ENCODE results near the gene SHB. TPM values are rescaled to one million over a fixed set of nuclear protein-coding genes. Genes with fewer than 3 reads are reported as not detected.

Gene SHB
- total RNA-seq, 1 experiment from 2014 or later = 23.8 TPM

DNA sequence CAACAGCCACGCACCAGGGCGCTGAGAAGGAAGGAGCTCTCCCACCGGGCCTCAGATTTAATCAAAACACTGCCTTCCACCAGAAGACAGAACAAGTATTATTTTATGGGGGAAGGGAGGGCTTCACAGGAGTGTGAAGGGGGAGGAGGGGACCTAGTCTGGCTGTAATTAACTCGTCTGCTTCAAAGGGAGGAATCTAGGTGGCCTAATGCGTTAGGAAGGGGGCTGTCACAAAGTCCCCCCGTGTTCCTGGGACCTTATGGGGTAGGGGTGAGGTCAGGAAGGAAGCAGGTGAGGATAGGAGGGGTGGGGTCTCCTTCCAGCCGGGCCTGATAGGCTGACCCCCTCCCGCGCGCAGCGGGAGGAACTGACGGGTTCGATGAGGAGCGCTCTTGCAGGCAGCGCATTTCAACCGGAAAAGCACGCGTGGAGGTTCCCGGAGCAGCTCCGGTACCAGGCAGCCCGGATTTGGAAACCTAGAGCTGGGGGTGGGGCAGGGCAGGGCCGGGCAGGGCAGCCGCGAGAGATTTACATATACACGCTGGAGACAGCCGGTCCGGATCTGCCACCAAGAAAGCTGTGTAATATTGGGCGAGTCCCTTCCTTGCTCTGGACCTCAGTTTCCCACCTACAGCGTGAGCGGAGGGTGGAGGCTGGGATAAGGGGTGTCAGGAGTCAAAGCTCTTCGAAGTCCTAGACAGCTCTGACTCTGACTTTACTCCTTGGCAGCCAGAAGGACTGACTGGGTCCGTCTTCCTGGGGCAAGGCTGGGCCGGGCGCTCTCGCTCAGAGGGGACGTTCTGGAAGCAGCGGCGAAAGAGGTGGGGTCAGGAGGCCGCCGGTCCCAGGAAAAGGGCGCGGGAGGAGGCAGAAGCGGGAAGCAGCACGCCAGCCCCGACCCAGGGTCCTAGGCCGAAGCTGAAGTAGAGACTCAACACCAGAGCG lies 1.8 kb downstream of the SHB start:
- H3K36me3 ChIP-seq (ENCODE audit: low read depth) = peaks cover 14% of the 10 kb centered on the region
- H3F3A ChIP-seq (ENCODE audit: insufficient read depth, low read depth) = peaks cover 18% of the 10 kb centered on the region
- CTCF ChIA-PET = no interaction called here
- H3K9me3 ChIP-seq (ENCODE audit: insufficient read depth, low read depth) = no peaks in the 10 kb centered on the region
- no peak for TF ChIP-seq EZH2 (IDR thresholded peaks at IDR 0.05; ENCODE audit: low read depth)
- TF ChIP-seq, protein P1, sequence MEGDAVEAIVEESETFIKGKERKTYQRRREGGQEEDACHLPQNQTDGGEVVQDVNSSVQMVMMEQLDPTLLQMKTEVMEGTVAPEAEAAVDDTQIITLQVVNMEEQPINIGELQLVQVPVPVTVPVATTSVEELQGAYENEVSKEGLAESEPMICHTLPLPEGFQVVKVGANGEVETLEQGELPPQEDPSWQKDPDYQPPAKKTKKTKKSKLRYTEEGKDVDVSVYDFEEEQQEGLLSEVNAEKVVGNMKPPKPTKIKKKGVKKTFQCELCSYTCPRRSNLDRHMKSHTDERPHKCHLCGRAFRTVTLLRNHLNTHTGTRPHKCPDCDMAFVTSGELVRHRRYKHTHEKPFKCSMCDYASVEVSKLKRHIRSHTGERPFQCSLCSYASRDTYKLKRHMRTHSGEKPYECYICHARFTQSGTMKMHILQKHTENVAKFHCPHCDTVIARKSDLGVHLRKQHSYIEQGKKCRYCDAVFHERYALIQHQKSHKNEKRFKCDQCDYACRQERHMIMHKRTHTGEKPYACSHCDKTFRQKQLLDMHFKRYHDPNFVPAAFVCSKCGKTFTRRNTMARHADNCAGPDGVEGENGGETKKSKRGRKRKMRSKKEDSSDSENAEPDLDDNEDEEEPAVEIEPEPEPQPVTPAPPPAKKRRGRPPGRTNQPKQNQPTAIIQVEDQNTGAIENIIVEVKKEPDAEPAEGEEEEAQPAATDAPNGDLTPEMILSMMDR (conservative IDR thresholded peaks at IDR 0.05) = no peak
- peak overlapping the region; percentile 84 for H3K27ac ChIP-seq
- POLR2A ChIA-PET (ENCODE audit: unreplicated experiment) = interaction anchor here (0.5 to 0.6 kb wide), 3 partner anchors 20 to 152 kb away, joined by 4 to 6 read pairs (median 4); no protein-coding TSS in a partner anchor
- no peak overlapping the region for H2AFZ ChIP-seq
- TSS peak; percentile 33 for BruUV-seq (replicated peaks)
- peak overlapping the region; percentile 99 for H3K4me2 ChIP-seq
- H3K4me1 ChIP-seq (replicated peaks; ENCODE audit: insufficient read depth) = peaks cover 53% of the 10 kb centered on the region
- intact Hi-C loops (cut with micrococcal nuclease; ENCODE audit: unreplicated experiment) = loop anchor here (1.0 to 5.0 kb wide), 5 partner anchors 50 to 295 kb away; no protein-coding TSS in a partner anchor
- H3K27me3 ChIP-seq (ENCODE audit: insufficient read depth, low read depth) = no peaks in the 10 kb centered on the region
- DNase-seq = no peak
- no peaks in the 10 kb centered on the region for H3K9me2 ChIP-seq (ENCODE audit: insufficient read depth)
- peaks cover 51% of the 10 kb centered on the region for H4K20me1 ChIP-seq (ENCODE audit: insufficient read depth)
- peak overlapping the region; percentile 90 for H3K4me3 ChIP-seq
- peaks cover 65% of the 10 kb centered on the region for H3K79me2 ChIP-seq (ENCODE audit: low read depth)

DNA sequence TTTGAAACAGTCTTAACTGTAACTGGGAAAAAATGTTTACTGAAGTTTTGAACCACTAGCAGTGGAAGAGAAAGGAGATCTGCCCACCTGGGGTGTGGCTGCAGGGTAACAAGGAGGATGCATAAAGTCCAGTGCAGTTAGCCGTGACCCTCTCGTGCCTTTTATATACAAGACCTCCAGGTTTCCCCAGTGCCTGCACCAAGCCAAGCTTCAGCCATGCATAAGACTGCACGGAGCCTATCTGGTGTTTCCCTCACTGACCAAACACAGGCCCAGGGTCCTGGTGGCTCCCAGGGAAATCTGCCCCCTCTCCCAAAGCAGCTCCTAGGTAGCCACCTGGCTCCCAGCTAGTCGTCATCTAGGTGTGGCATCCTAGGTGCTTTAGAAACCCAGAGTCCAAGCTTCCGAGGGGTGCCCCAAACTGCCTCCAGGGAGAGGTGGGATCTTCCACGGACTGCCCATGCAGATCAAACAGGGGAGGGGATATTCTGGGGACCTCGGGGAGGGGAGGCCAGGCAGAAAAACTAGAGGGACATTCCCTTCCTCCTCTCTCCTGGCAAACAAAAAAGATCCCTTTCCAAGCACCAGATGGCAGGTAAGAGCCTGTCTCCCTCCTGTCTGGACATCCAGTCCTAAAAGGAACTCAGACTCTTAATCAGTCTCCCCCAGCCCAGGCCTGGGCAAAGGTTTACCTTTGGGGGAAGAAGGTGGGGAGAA lies 2.7 kb downstream of the SHB start:
- Histone ChIP-seq H3K27me3 (ENCODE audit: insufficient read depth, low read depth) (no peaks in the 10 kb centered on the region), H3K9me2 (ENCODE audit: insufficient read depth) (no peaks in the 10 kb centered on the region), H3K4me3 (peak overlapping the region; percentile 90), H3K36me3 (ENCODE audit: low read depth) (peaks cover 17% of the 10 kb centered on the region), H3K27ac (peak overlapping the region; percentile 84), H3K9me3 (ENCODE audit: insufficient read depth, low read depth) (no peaks in the 10 kb centered on the region), H3F3A (ENCODE audit: insufficient read depth, low read depth) (peaks cover 18% of the 10 kb centered on the region), H4K20me1 (ENCODE audit: insufficient read depth) (peaks cover 56% of the 10 kb centered on the region), H3K4me2 (peak overlapping the region; percentile 99), H3K79me2 (ENCODE audit: low read depth) (peaks cover 73% of the 10 kb centered on the region), H2AFZ (no peak overlapping the region), H3K4me1 (replicated peaks; ENCODE audit: insufficient read depth) (peaks cover 57% of the 10 kb centered on the region)
- intact Hi-C loops (cut with micrococcal nuclease; ENCODE audit: unreplicated experiment) = loop anchor here (1.0 to 5.0 kb wide), 5 partner anchors 49 to 296 kb away; no protein-coding TSS in a partner anchor
- POLR2A ChIA-PET (ENCODE audit: unreplicated experiment) = interaction anchor here (0.5 to 0.6 kb wide), 2 partner anchors 19 to 82 kb away, joined by 4 to 6 read pairs; no protein-coding TSS in a partner anchor
- no TSS peak for BruUV-seq (replicated peaks)
- CTCF ChIA-PET = no interaction called here
- no peak for DNase-seq
- TF ChIP-seq, protein P1 (conservative IDR thresholded peaks at IDR 0.05) = no peak
- TF ChIP-seq EZH2 (IDR thresholded peaks at IDR 0.05; ENCODE audit: low read depth) = no peak

DNA sequence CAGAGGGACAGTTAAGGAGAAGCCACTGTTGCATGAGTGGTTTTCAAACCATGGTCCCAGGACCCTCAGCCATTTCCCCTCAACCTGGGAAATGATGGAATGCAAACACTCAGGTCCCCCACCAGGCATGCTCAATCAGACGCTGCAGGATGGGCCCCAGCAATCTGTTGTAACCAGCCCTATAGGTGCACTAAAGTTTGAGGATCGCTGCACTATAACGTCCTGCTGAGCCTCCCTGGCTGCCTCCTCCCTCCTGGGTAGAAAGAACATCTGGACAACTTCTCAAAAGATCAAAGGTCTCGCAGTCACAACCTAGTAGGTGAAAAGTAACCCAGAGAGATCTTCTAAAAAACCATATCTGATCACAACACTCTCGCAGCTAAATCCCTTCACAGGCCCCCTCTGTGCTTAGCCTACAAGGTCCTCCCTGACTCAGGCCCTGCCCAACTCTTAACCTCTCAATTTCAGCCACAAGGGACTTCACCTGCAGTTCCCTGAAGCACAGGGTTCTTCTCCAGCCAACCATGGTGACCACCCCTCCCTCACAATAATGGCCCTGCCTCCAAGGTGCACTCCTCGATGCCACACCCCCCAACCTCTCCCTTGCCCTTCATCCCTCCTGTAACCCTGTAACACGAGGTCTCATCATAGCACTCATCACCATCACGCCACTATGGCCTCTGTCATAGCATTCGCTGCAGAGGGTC lies 3.5 kb downstream of the SHB start:
- TF ChIP-seq, protein P1 (conservative IDR thresholded peaks at IDR 0.05) = no peak
- TF ChIP-seq EZH2 (IDR thresholded peaks at IDR 0.05; ENCODE audit: low read depth) = no peak
- Histone ChIP-seq H3K4me3 (peak overlapping the region; percentile 90), H3K36me3 (ENCODE audit: low read depth) (peaks cover 18% of the 10 kb centered on the region), H3K27ac (no peak overlapping the region), H3K27me3 (ENCODE audit: insufficient read depth, low read depth) (no peaks in the 10 kb centered on the region), H3K9me2 (ENCODE audit: insufficient read depth) (no peaks in the 10 kb centered on the region), H3F3A (ENCODE audit: insufficient read depth, low read depth) (peaks cover 13% of the 10 kb centered on the region), H3K9me3 (ENCODE audit: insufficient read depth, low read depth) (no peaks in the 10 kb centered on the region), H2AFZ (no peak overlapping the region), H3K4me2 (peak overlapping the region; percentile 99), H4K20me1 (ENCODE audit: insufficient read depth) (peaks cover 56% of the 10 kb centered on the region), H3K79me2 (ENCODE audit: low read depth) (peaks cover 82% of the 10 kb centered on the region), H3K4me1 (replicated peaks; ENCODE audit: insufficient read depth) (peaks cover 49% of the 10 kb centered on the region)
- CTCF ChIA-PET = no interaction called here
- intact Hi-C loops (cut with micrococcal nuclease; ENCODE audit: unreplicated experiment) = loop anchor here (1.0 to 5.0 kb wide), 6 partner anchors 15 to 297 kb away; no protein-coding TSS in a partner anchor
- POLR2A ChIA-PET (ENCODE audit: unreplicated experiment) = no interaction called here
- no TSS peak for BruUV-seq (replicated peaks)
- no peak for DNase-seq
